Stimulated activated CD4-positive, alpha-beta T cell treated with anti-CD3 and anti-CD28 coated beads, Interleukin-2, amount 100 ng/mL, for 4 hours (primary cell): ENCODE data around the gene TAF7L.
"Not testable (repeated sequence)": the region's sequence is repeated elsewhere in the genome, so short reads cannot be mapped to it uniquely, and the experiment has no call there.

Experiments used
- DNase-seq: peaks from one replicate; pipeline ENCODE4 v3.0.0-alpha.2; 2020; ENCODE audit warnings: low read depth

The TAF7L gene

GRCh38 chrX:101290957-101291603, at the start of gene TAF7L:
Gene TAF7L, minus strand, starts transcription at chrX:101291334. Its CDS starts 3,791 bp downstream, at chrX:101287543.
- DNase-seq = no peak

GRCh38 chrX:101337776-101338271, 46.7 kb upstream of the TAF7L start:
- DNase-seq = no peak

- not testable (repeated sequence) for DNase-seq
Observed at GRCh38 chrX:101334310-101334709, 43.2 kb upstream of the TAF7L start.

GRCh38 chrX:101326600-101326999, 35.5 kb upstream of the TAF7L start:
- DNase-seq = not testable (repeated sequence)

GRCh38 chrX:101303790-101304189, 12.7 kb upstream of the TAF7L start:
- no peak for DNase-seq

- DNase-seq = not testable (repeated sequence)
Observed at GRCh38 chrX:101295603-101296002, 4.5 kb upstream of the TAF7L start.

- DNase-seq = peak; percentile 0
Observed at GRCh38 chrX:101287402-101287801, 3.7 kb downstream of the TAF7L start.

- no peak for DNase-seq
Observed at GRCh38 chrX:101276238-101276637, 14.9 kb downstream of the TAF7L start.

GRCh38 chrX:101274198-101274597, 16.9 kb downstream of the TAF7L start:
- no peak for DNase-seq

- no peak for DNase-seq
Observed at GRCh38 chrX:101265869-101266428, 25.2 kb downstream of the TAF7L start.

- DNase-seq = no peak
Observed at GRCh38 chrX:101263766-101264165, 27.4 kb downstream of the TAF7L start.

- DNase-seq = no peak
Observed at GRCh38 chrX:101262590-101262989, 28.5 kb downstream of the TAF7L start.

GRCh38 chrX:101260435-101260834, 30.7 kb downstream of the TAF7L start:
- DNase-seq = no peak

- no peak for DNase-seq
Observed at GRCh38 chrX:101258259-101258581, 32.9 kb downstream of the TAF7L start.

GRCh38 chrX:101257448-101258258, 33.5 kb downstream of the TAF7L start:
- DNase-seq = no peak

GRCh38 chrX:101252634-101253033, 38.5 kb downstream of the TAF7L start:
- DNase-seq = no peak

- DNase-seq = no peak
Observed at GRCh38 chrX:101241531-101241930, 49.6 kb downstream of the TAF7L start.

- no peak for DNase-seq
Observed at GRCh38 chrX:101237041-101237440, 54.1 kb downstream of the TAF7L start.

- no peak for DNase-seq
Observed at GRCh38 chrX:101232316-101232715, 58.8 kb downstream of the TAF7L start.

GRCh38 chrX:101231080-101231479, 60.1 kb downstream of the TAF7L start:
- no peak for DNase-seq

- no peak for DNase-seq
Observed at GRCh38 chrX:101230636-101231035, 60.5 kb downstream of the TAF7L start.

GRCh38 chrX:101229170-101229569, 62.0 kb downstream of the TAF7L start:
- DNase-seq = no peak

GRCh38 chrX:101223226-101223625, 67.9 kb downstream of the TAF7L start:
- DNase-seq = no peak
